Skeletal muscle cell (primary cell): ENCODE data around the gene RTCA.
"Not testable (repeated sequence)": the region's sequence is repeated elsewhere in the genome, so short reads cannot be mapped to it uniquely, and the experiment has no call there.

Experiments
- DNase-seq: peaks from one replicate; pipeline ENCODE4 v3.0.0-alpha.2; 2010; ENCODE audit warnings: low read depth
- H3K4me3 ChIP-seq: 2 replicates; pipeline ENCODE4 v1.5.1; 2011; ENCODE audit warnings: low read depth, mild to moderate bottlenecking, control low read depth, low read length, moderate library complexity

The RTCA gene

GRCh38 chr1:100335436-100335835 is 69.4 kb downstream of the RTCA start:
- DNase-seq = no peak
- H3K4me3 ChIP-seq = no peak overlapping the region

GRCh38 chr1:100337878-100338277 is 71.9 kb downstream of the RTCA start:
- not testable (repeated sequence) for DNase-seq

GRCh38 chr1:100339735-100340134 is 73.7 kb downstream of the RTCA start:
- DNase-seq, H3K4me3 ChIP-seq: not testable (repeated sequence)

More at GRCh38 chr1:100337878-100338277, 71.9 kb downstream of the RTCA start:
- not testable (repeated sequence) for H3K4me3 ChIP-seq

- no peak overlapping the region for H3K4me3 ChIP-seq
- no peak for DNase-seq
Observed at GRCh38 chr1:100340494-100340893, 74.5 kb downstream of the RTCA start.

- DNase-seq = no peak
- no peak overlapping the region for H3K4me3 ChIP-seq
Observed at GRCh38 chr1:100342348-100342747, 76.3 kb downstream of the RTCA start.
